GM12875 (cell line): ENCODE data around the gene CCDC34.

ENCODE experiments used
- H3K4me3 ChIP-seq: one replicate; pipeline ENCODE4 v1.5.1; 2011; ENCODE audit warnings: low read depth, low read length, control low read depth
- TF ChIP-seq, protein P1 (sequence below): IDR thresholded peaks from 2 replicates; pipeline ENCODE4 v1.5.1; 2011; ENCODE audit warnings: low read depth, mild to moderate bottlenecking, control low read depth, inconsistent platforms, low read length, moderate library complexity, borderline replicate concordance; ENCODE audit not compliant: insufficient read depth

CCDC34 gene

GRCh38 chr11:27363576-27364117 is 632 bp upstream of the CCDC34 start:
- TF ChIP-seq, protein P1, sequence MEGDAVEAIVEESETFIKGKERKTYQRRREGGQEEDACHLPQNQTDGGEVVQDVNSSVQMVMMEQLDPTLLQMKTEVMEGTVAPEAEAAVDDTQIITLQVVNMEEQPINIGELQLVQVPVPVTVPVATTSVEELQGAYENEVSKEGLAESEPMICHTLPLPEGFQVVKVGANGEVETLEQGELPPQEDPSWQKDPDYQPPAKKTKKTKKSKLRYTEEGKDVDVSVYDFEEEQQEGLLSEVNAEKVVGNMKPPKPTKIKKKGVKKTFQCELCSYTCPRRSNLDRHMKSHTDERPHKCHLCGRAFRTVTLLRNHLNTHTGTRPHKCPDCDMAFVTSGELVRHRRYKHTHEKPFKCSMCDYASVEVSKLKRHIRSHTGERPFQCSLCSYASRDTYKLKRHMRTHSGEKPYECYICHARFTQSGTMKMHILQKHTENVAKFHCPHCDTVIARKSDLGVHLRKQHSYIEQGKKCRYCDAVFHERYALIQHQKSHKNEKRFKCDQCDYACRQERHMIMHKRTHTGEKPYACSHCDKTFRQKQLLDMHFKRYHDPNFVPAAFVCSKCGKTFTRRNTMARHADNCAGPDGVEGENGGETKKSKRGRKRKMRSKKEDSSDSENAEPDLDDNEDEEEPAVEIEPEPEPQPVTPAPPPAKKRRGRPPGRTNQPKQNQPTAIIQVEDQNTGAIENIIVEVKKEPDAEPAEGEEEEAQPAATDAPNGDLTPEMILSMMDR = no peak
- H3K4me3 ChIP-seq = peak overlapping the region; percentile 71

DNA sequence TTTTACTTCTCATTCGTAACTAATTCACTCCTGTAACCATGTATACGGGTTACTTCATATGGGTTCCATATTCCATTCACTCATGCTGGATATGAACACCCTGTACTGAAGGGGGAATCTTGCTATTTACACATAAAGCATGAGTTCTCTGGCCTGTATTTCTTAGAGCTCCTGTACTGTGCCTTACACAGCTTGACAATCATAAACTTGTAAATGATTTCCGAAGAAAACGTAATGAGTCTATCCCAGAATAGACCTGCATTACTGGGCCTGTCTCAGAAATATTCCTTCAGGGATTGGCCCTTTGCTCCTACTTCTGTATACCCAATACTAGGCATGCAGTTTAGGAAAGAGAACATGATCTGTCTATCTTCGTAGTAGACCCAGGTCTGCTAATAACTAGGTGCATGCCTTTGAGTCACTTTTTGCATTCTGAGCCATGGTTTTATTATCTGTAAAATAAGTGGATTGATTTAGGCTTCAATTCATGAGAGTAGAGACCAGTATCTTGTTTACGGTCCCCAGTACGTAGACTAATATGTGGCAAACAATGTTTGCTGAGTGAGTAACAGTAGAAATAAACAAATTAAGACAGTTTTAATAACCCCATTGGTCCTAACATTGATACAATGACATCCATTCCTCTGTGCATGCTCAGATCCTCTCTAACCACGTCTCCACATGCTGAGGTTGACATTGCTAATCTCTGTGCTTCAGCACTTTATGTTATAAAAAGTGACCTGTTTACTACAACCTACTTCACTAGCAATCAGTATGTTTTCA is 1.2 kb downstream of the CCDC34 start:
- H3K4me3 ChIP-seq = no peak overlapping the region
- TF ChIP-seq, protein P1 = no peak

GRCh38 chr11:27358296-27358695 is 4.7 kb downstream of the CCDC34 start:
- H3K4me3 ChIP-seq = no peak overlapping the region
- TF ChIP-seq, protein P1 = no peak

DNA sequence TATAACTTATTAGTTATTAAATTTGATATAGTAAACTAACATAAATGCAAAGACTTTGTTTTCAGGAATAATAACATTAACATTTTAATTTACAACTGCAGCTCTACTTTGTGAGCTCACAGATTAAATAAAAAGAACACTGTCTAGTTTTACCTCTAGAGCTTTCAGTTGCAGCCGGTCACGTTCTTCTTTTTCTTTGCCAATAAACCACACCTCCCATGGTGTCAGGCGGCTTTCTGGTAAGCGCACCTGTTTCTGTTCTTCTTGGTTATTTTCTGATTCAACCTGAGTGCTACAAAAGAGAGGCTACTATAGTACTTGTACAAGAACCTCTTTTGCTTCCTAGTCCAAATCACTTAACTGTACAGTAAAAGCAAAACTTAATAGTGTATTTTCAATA is 5.8 kb downstream of the CCDC34 start:
- H3K4me3 ChIP-seq = no peak overlapping the region
- TF ChIP-seq, protein P1 = no peak

DNA sequence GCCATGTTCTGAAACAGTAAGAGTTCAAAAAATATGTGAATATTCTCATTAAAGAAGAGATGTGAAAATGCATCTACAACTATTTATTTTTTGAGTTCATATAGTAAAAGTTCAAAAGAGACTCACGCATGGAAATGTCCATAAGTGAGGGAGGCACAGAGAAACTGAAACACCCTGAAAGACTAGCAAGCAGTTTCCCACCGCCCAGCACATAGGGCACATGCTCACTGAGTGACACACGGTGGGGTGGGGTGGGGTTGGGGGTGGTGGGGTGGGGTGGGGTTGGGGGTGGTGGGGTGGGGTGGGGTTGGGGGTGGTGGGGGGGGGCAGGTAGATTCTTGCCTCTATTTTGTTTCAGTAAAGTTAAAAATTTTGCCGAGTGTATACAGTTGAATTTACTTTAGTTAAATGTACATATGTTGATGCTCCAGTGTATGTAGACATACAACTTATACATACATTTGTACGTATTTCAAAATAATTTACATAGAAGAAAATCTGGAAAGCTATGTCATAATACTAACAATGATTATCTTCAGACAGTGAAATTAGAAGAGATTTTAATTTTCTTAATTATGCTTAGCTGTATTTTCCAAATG is 6.3 kb downstream of the CCDC34 start:
- H3K4me3 ChIP-seq = no peak overlapping the region
- TF ChIP-seq, protein P1 = no peak

- TF ChIP-seq, protein P1 = no peak
- no peak overlapping the region for H3K4me3 ChIP-seq
These were observed 7.4 kb downstream of the CCDC34 start for GRCh38 chr11:27355575-27356104.
